ENCODE measurements around the gene ETS1. TPM values are rescaled to one million over a fixed set of nuclear protein-coding genes. Genes with fewer than 3 reads are reported as not detected.
A peak's percentile ranks its signal among the peaks of the same experiment; 100 is the strongest.

Gene ETS1
- total RNA-seq, 4 donors from 2014 or later: 72.4 to 211 (median 165) TPM

- TF ChIP-seq CTCF (IDR thresholded peaks at IDR 0.05): no peak
- DNase-seq (ENCODE audit: low spot score) (no peak), ATAC-seq (ENCODE audit: low FRiP score) (no peak)
Measured at GRCh38 chr11:128480665-128481064, 106.7 kb downstream of the ETS1 start.

GRCh38 chr11:128480066-128480465 is 107.3 kb downstream of the ETS1 start:
- no peak for TF ChIP-seq CTCF (IDR thresholded peaks at IDR 0.05)
- ATAC-seq (ENCODE audit: low FRiP score): no peak
- DNase-seq (ENCODE audit: low spot score): no peak

GRCh38 chr11:128479144-128479543 is 108.2 kb downstream of the ETS1 start:
- ATAC-seq (ENCODE audit: low FRiP score): no peak
- no peak for TF ChIP-seq CTCF (IDR thresholded peaks at IDR 0.05)
- DNase-seq (ENCODE audit: low spot score): no peak

GRCh38 chr11:128478305-128478704 is 109.1 kb downstream of the ETS1 start:
- DNase-seq (ENCODE audit: low spot score) (no peak), ATAC-seq (ENCODE audit: low FRiP score) (no peak)
- TF ChIP-seq CTCF (IDR thresholded peaks at IDR 0.05): no peak

GRCh38 chr11:128477811-128478210 is 109.5 kb downstream of the ETS1 start:
- no peak for ATAC-seq (ENCODE audit: low FRiP score)
- no peak for TF ChIP-seq CTCF (IDR thresholded peaks at IDR 0.05)
- DNase-seq (ENCODE audit: low spot score): no peak

GRCh38 chr11:128477278-128477677 is 110.1 kb downstream of the ETS1 start:
- DNase-seq (ENCODE audit: low spot score): no peak
- ATAC-seq (ENCODE audit: low FRiP score): no peak
- no peak for TF ChIP-seq CTCF (IDR thresholded peaks at IDR 0.05)

GRCh38 chr11:128476729-128477128 is 110.6 kb downstream of the ETS1 start:
- no peak for TF ChIP-seq CTCF (IDR thresholded peaks at IDR 0.05)
- DNase-seq (ENCODE audit: low spot score) (no peak), ATAC-seq (ENCODE audit: low FRiP score) (peak; percentile 37)
